GM23338 (cell line): ENCODE measurements around the gene COX8A. TPM values are rescaled to one million over a fixed set of nuclear protein-coding genes. Genes with fewer than 3 reads are reported as not detected.

Source experiments
- ATAC-seq: fragments of 200-7000 bp; cut with Tn5 transposase; 3 replicates; pipeline ENCODE4 v1.9.1; 2020
- DNase-seq: peaks from one replicate; pipeline ENCODE4 v3.0.0-alpha.2; 2015; ENCODE audit warnings: low spot score
- H2AFZ ChIP-seq: fragments of 200-600 bp; sonication (generic); 2 replicates; pipeline ENCODE4 v1.8.0; 2016; ENCODE audit warnings: antibody characterized with exemption, mild to moderate bottlenecking, moderate library complexity
- H3F3A ChIP-seq: fragments of 200-600 bp; sonication (generic); replicated peaks from 2 replicates; pipeline ENCODE4 v1.8.0; 2017; ENCODE audit warnings: antibody characterized with exemption, mixed run types, low read depth
- H3K27ac ChIP-seq: fragments of 200-600 bp; sonication (generic); 2 replicates; pipeline ENCODE4 v1.6.1; 2016; ENCODE audit warnings: low read depth
- H3K27me3 ChIP-seq: fragments of 200-600 bp; sonication (generic); 2 replicates; pipeline ENCODE4 v1.8.0; 2016; ENCODE audit warnings: mild to moderate bottlenecking, mixed run types, moderate library complexity; ENCODE audit not compliant: insufficient read depth
- H3K36me3 ChIP-seq: fragments of 200-600 bp; sonication (generic); 2 replicates; pipeline ENCODE4 v1.8.0; 2016; ENCODE audit warnings: mild to moderate bottlenecking; ENCODE audit not compliant: insufficient read depth
- H3K4me1 ChIP-seq: fragments of 200-600 bp; sonication (generic); 2 replicates; pipeline ENCODE4 v1.8.0; 2016; ENCODE audit warnings: mild to moderate bottlenecking, moderate library complexity; ENCODE audit not compliant: insufficient read depth
- H3K4me2 ChIP-seq: fragments of 200-600 bp; sonication (generic); 2 replicates; pipeline ENCODE4 v1.7.1; 2017; ENCODE audit warnings: mixed run types
- H3K4me3 ChIP-seq: fragments of 200-600 bp; sonication (generic); 2 replicates; pipeline ENCODE4 v1.6.1; 2016; ENCODE audit warnings: mixed run types
- H3K79me2 ChIP-seq: fragments of 200-600 bp; sonication (generic); replicated peaks from 2 replicates; pipeline ENCODE4 v1.8.0; 2017; ENCODE audit warnings: mild to moderate bottlenecking; ENCODE audit not compliant: insufficient read depth
- H3K9me2 ChIP-seq: fragments of 200-600 bp; sonication (generic); 2 replicates; pipeline ENCODE4 v1.8.0; 2017; ENCODE audit not compliant: insufficient read depth
- H4K20me1 ChIP-seq: fragments of 200-600 bp; sonication (generic); replicated peaks from 2 replicates; pipeline ENCODE4 v1.8.0; 2017; ENCODE audit warnings: mild to moderate bottlenecking; ENCODE audit not compliant: insufficient read depth
- H3K27ac Mint-ChIP-seq: 2 replicates; pipeline ENCODE4 v1.8.0; 2020; ENCODE audit warnings: inconsistent platforms, mild to moderate bottlenecking, moderate library complexity, mixed read lengths
- H3K27me3 Mint-ChIP-seq: 3 replicates; pipeline ENCODE4 v1.8.0; 2022; ENCODE audit warnings: low read depth, mild to moderate bottlenecking, moderate library complexity, mixed read lengths, inconsistent platforms; ENCODE audit not compliant: insufficient read depth, poor library complexity
- H3K36me3 Mint-ChIP-seq: 3 replicates; pipeline ENCODE4 v1.8.0; 2021; ENCODE audit warnings: low read depth, mild to moderate bottlenecking, inconsistent platforms, moderate library complexity, mixed read lengths
- H3K4me1 Mint-ChIP-seq: 3 replicates; pipeline ENCODE4 v1.8.0; 2020; ENCODE audit warnings: mild to moderate bottlenecking, inconsistent platforms, mixed read lengths
- H3K4me3 Mint-ChIP-seq: 3 replicates; pipeline ENCODE4 v1.8.0; 2021; ENCODE audit warnings: moderate library complexity, mild to moderate bottlenecking, inconsistent platforms, mixed read lengths
- H3K9me3 Mint-ChIP-seq: 3 replicates; pipeline ENCODE4 v1.8.0; 2020; ENCODE audit warnings: moderate library complexity, mild to moderate bottlenecking, inconsistent platforms, mixed read lengths
- POLR2AphosphoS5 ChIP-seq: IDR thresholded peaks from 2 replicates; pipeline ENCODE4 v1.6.1; 2016; ENCODE audit warnings: antibody characterized with exemption, low read depth
- STAT1 ChIP-seq: IDR thresholded peaks from one replicate; pipeline ENCODE4 v1.6.1; 2016; ENCODE audit warnings: antibody characterized with exemption; ENCODE audit not compliant: unreplicated experiment
- ZNF331 ChIP-seq: fragments of 250-450 bp; sonication (Bioruptor Pico); IDR thresholded peaks from 2 replicates; pipeline ENCODE4 v1.5.0; 2020; ENCODE audit warnings: low read depth, mild to moderate bottlenecking, moderate library complexity
- ZNF462 ChIP-seq: fragments of 250-450 bp; sonication (Bioruptor Pico); IDR thresholded peaks from 2 replicates; pipeline ENCODE4 v1.5.0; 2020; ENCODE audit warnings: mild to moderate bottlenecking, moderate library complexity
- polyA plus RNA-seq: library from polyadenylated mRNA; unstranded; fragments of >200 nt; fragmentation: Nextera tagmentation; extraction: Ambion mirVana; gene quantifications from 2 replicates; pipeline ENCODE4 v1.2.1, GENCODE V29; 2016
- total RNA-seq: library from RNA; depleted of rRNA; stranded (reverse); fragments of >200 nt; shearing (Covaris generic); gene quantifications from 2 replicates; pipeline ENCODE4 v1.2.3, GENCODE V29; 2014
- TF ChIP-seq, protein P1 (sequence below): IDR thresholded peaks from 2 replicates; pipeline ENCODE4 v1.6.1; 2016; ENCODE audit warnings: antibody characterized with exemption
- TF ChIP-seq, protein P2 (sequence below): IDR thresholded peaks from one replicate; pipeline ENCODE4 v1.6.1; 2018; ENCODE audit warnings: antibody characterized with exemption; ENCODE audit not compliant: unreplicated experiment

The COX8A gene
- total and polyA plus RNA-seq, 2 experiments from 2014 or later = 427 to 483 TPM

DNA sequence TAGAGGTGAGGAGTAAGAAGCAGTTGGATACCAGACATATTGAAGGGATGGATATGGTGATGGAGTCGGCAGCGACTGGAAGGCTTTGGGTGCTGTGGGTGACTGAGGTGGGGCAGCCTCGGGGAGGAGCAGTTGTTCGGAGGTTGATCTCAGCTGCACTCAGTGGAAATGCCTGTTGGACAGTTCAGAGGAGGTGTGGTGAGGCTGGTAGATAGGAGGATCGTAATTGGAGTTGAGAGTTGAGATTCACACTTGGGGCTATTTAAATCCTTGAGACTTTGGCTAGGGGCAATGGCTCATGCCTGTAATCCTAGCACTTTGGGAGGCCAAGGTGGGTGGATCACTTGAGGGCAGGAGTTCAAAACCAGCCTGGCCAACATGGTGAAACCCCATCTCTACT lies 18.7 kb downstream of the COX8A start (continued):
- TF ChIP-seq, protein P1, sequence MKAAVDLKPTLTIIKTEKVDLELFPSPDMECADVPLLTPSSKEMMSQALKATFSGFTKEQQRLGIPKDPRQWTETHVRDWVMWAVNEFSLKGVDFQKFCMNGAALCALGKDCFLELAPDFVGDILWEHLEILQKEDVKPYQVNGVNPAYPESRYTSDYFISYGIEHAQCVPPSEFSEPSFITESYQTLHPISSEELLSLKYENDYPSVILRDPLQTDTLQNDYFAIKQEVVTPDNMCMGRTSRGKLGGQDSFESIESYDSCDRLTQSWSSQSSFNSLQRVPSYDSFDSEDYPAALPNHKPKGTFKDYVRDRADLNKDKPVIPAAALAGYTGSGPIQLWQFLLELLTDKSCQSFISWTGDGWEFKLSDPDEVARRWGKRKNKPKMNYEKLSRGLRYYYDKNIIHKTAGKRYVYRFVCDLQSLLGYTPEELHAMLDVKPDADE = no peak
- TF ChIP-seq ZNF462 (CRISPR knock-in tag) (no peak), STAT1 (no peak)

DNA sequence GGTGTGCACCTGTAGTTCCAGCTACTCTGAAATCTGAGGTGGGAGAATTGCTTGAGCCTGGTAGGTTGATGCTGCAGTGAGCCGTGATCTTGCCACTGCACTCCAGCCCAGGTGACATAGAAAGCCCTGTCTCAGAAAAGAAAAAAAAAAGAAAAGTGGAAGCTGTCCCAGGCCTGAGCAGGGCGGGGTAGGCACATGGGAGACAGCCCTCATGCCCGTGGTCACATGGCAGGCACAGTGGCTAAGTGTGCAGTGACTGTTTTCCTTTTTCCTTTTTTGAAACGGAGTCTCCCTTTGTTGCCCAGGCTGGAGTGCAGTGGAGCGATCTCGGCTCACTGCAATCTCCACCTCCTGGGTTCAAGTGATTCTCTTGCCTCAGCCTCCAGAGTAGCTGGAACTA lies 19.6 kb downstream of the COX8A start:
- Mint-ChIP-seq H3K27ac (no peak overlapping the region), H3K36me3 (peaks cover 78% of the 10 kb centered on the region), H3K9me3 (no peaks in the 10 kb centered on the region; the same call in 2 of the 3 replicates), H3K27me3 (peaks cover 12% of the 10 kb centered on the region), H3K4me3 (no peak overlapping the region), H3K4me1 (peaks cover 15% of the 10 kb centered on the region)
- Histone ChIP-seq H2AFZ (no peak overlapping the region), H3K4me2 (no peak overlapping the region), H3F3A (peaks cover 22% of the 10 kb centered on the region; the same call in 1 of the 2 replicates), H3K79me2 (peaks cover 13% of the 10 kb centered on the region), H4K20me1 (peaks cover 13% of the 10 kb centered on the region), H3K4me1 (peaks cover 10% of the 10 kb centered on the region), H3K36me3 (0 out of 2 replicates have a peak, but pooled peaks cover 4% of the 10 kb centered on the region), H3K27me3 (no peaks in the 10 kb centered on the region), H3K9me2 (no peaks in the 10 kb centered on the region), H3K27ac (no peak overlapping the region), H3K4me3 (no peak overlapping the region)
- no peak for ATAC-seq
- DNase-seq = no peak
- TF ChIP-seq POLR2AphosphoS5 (no peak), ZNF331 (no peak)
- TF ChIP-seq, protein P2, sequence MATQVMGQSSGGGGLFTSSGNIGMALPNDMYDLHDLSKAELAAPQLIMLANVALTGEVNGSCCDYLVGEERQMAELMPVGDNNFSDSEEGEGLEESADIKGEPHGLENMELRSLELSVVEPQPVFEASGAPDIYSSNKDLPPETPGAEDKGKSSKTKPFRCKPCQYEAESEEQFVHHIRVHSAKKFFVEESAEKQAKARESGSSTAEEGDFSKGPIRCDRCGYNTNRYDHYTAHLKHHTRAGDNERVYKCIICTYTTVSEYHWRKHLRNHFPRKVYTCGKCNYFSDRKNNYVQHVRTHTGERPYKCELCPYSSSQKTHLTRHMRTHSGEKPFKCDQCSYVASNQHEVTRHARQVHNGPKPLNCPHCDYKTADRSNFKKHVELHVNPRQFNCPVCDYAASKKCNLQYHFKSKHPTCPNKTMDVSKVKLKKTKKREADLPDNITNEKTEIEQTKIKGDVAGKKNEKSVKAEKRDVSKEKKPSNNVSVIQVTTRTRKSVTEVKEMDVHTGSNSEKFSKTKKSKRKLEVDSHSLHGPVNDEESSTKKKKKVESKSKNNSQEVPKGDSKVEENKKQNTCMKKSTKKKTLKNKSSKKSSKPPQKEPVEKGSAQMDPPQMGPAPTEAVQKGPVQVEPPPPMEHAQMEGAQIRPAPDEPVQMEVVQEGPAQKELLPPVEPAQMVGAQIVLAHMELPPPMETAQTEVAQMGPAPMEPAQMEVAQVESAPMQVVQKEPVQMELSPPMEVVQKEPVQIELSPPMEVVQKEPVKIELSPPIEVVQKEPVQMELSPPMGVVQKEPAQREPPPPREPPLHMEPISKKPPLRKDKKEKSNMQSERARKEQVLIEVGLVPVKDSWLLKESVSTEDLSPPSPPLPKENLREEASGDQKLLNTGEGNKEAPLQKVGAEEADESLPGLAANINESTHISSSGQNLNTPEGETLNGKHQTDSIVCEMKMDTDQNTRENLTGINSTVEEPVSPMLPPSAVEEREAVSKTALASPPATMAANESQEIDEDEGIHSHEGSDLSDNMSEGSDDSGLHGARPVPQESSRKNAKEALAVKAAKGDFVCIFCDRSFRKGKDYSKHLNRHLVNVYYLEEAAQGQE = no peak
